RPMI8226 (cell line): ENCODE data around the gene TCF7.
A peak's percentile ranks its signal among the peaks of the same experiment; 100 is the strongest.

ENCODE experiments used
- DNase-seq: peaks from one replicate; pipeline ENCODE4 v3.0.0-alpha.2; 2015

The TCF7 gene

DNA sequence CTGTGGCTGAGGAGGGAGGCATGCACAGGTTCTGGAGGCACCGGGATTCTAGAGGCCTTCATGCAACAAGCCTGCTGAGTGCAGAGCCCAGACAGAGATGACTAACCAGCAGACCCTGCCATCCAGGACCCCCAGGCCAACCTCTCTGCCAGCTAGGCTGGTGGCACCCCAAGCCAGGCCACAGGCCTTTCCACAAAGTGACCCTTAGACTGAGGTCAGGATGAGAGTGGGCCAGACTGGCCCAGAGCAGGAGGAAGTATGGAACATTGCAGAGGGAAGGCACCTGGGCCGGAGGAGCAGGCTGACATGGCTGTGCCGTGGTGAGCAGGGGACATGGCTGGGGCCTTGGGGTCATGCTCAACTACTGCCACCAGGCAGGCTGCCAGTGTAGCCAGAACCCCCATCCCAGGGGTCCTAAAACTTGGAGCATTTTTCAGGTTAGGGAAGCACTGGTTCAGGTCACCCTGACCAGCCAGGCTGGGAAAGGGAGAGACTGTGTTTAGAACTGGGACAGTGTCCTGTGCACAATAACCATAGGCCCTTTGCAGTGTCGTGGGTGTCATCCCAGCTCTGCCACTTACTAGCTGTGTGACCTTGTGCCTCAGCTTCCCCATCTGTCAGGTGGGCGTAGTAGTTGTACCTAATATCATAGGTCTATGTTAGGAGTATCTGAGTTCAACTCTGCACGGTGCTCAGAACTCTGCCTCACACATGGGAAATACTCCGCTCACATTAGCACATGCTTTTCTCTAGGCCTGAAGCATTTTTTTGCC is 17.3 kb downstream of the TCF7 start:
- DNase-seq, result no peak

DNA sequence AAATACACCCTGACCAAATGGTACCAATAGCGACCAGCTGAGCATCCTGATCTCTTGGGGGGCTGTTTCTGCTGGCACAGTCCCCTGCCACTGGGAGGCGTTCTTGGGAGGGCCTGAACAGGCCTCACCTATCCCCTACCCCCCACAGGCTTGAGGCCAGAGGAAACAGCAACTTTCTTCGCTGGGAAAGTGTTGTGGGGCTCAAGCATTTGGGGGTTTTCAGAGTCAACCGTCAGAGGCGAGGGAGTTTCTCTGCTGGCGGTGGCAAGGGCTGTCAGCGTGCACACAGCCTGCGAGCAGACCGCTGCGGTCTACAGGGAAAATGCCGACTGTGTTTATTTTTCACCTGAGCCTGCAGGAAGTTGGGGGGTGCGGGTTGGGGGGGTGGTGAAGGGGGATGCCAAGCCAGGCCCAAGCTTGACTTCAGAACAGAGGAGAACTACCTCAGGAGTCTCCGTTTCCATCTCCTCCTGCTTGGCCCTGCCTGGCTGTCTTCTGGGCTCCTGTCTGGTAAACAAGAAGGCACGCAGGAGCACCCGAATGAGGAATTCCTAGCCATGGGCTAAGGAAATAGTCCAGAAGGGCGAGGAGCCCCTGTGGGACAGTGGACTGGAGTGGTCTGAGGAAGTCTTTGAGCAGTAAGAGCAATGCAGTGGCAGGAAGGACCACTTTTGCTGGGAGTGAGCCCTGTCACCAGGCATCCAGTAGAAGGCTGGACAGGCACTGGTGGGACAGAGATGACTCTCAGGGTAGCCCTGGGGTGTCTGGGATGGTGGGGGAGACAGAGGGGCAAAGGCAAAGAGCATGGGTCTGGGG is 18.1 kb downstream of the TCF7 start:
- DNase-seq, result peak; percentile 8

DNA sequence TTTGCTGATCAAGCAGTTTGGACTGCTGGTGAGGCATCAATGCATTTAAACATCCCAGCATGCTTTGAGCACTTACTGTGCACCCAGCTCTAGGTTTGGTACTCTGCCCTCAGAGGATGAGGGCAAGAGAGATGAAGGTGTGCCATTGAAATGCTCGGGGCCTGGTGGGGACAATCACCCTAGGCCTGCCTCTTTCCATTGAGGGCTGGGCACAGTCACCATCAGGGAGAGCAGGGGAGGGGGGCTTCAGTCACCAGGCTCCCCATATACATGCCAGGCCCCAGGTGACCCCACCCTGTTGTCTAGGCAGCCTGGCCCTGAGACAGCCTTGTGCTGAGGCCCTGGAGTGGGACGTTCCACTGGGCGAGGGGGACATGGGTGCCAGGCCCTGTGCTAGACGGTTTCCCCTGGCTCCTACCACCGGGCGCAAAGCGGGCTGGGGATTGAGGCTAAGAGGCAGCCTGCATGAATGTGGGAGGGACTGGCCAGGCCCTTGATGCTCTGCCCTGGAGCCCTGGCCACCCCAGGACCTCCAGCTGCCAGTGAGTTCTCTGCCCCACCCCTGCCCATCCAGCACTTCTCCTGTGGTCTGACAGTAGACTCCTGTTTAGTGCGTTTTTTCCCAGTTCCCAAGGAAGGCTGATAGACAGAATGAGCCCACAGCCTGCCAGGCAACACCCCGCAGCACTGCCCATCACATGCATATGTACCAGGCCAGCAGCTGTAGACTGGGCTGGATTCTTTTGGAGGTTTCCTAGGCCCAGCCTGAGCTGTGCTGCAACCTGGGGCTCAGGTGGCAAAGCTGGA is 18.9 kb downstream of the TCF7 start:
- no peak for DNase-seq

DNA sequence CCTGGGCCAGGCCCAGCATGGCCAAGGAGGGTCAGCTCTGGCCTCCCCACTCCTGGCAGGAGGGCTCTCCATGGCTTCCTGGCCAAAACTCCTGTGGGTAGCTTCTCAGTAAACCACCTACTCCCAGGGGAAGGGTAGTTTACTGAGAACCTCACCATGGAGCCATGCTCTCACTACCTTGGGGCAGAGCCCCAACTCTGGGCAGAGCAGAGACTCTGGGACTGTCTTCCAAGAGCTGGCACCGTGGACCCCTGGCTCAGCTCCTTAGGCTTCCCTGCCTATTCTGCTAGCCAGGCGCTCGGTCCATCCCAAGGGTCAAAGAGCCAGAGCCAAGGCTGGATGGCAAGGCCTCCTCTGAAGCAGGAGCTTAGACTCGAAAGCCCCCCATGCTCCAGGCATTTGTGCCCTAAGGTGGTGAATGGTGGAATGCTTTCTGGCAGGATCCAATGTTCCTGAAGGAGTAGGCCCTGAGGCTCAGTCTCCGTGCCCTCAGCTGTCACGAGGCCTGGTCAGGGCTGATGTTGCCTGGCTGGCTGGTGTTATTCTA is 19.6 kb downstream of the TCF7 start:
- no peak for DNase-seq

DNA sequence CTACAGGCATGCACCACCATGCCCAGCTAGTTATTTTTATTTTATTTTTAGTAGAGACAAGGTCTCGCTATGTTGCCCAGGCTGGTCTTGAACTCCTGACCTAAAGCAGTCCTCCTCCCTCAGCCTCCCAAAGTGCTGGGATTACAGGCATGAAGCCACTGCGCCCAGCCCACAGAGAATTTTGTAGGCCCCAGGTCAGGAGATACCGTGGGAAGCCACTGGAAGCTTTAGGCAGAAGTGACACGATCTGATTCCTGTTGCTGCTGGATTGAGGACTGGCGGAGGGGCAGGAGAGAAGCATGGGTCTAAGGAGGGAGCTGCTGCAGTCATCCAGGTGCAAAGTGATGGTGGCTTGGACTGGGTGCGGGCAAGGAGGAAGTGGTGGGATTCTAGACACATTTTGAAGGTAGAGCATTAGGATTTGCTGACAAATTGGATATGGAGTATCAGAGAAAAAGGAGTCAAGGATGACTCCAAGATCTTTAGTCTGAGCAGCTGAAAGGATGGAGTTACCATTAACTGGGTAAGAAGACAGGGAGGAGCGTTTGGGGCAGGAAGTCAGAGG is 20.7 kb downstream of the TCF7 start:
- no peak for DNase-seq

DNA sequence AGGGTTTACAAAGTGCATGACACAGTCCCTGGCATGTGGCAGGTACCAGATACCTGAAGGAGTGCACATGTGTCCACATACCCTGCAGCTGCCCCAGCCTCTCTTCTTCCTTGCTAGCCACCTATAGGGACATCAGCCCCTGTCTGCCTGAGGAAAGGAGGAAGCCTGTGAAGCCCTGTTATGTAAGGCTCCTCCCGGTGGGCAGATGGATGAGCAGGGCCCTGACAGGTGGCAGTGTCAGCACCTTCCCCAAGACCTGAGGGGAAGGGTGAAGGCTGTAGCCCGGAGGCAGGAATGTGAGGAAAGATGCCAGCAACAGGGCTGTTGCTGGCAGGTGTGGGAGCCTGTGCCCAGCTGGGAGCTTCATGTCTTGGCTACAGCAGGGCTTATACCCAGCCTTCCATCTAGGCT is 21.7 kb downstream of the TCF7 start:
- DNase-seq, result no peak

DNA sequence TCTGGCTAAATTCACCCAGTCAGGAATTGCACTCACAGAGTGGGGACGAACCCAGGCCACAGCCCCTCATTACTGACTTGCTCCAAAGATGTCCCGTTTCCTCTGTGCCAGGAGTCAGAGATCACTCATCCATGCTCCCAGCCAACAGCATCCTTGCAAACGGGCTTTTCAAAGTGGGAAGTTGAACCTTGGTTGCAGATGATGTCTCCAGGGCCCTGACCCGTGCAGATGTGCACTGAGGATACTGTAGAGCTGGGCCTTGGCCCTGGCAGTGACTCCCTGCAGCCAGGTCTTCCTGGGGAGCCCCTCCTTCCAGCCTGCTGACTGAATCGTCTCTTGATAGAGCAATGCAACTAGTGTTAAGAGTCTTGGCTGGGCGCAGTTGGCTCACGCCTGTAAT is 22.3 kb downstream of the TCF7 start:
- no peak for DNase-seq

DNA sequence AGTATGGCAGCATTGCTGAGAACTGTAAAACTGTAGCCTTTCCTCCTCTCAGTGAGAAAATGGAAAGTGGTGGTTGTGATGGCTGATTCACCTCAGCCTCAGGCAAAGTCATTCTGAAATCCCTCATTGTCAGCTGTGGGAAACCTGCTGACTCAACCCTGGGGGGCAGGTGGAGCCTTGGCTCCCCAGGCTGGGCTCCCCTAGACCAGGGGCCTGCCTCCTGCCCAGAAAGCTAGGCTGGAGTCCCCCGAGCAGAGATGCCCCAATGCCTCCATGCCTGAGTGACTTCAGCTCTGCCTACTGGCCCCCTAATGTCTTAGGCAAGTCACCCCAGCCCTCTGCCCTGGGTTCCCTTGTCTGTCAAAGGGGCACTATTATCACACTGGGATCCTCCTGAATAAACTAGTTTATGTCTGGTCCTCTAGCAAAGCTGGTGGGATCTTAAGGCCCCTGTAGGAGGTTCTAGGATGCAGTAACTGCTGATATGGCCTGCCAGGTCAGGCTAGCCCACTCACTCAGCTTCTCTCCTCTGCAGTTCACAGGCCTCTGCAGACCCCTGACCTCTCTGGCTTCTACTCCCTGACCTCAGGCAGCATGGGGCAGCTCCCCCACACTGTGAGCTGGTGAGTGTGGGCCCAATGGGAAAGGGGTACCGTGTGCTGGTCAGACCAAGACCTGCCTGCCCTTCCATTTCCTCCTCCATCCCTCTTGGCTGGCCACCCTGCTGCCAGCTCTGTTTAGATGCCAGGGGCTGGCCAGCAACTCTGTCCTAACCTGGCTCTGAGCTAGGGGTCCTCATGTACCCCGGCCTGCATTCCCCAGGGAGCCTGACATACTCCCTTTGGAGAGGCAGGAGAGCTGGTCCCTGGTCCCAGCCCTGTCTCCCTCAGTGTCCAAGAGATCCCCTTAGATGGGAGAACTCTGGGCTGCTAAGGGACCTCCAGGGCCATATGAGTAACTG is 24.2 kb downstream of the TCF7 start:
- DNase-seq, result no peak

DNA sequence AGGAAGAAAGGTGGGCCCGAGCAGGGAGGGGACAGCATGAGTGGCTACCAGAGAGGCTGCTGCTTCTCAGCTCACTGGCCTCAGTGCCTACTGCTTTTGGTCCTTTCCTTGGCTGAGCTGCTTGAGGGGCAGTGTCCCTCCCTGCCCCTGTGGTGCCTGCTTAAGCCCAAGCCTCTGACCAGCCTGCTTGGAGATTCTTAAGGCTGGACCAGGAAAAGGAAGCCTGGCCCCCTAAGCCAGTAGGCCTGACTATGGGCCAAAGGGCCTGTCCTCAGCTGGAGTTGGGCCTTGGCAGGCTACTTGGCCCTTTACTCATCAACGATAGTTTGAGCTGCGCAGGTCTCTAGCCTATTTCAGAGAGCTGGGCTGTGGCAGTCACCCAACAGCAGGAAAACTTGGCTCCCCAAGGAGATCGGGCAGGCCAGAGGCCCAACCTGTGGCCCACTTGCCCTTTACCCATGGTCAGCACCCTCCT is 24.9 kb downstream of the TCF7 start:
- DNase-seq, result no peak

DNA sequence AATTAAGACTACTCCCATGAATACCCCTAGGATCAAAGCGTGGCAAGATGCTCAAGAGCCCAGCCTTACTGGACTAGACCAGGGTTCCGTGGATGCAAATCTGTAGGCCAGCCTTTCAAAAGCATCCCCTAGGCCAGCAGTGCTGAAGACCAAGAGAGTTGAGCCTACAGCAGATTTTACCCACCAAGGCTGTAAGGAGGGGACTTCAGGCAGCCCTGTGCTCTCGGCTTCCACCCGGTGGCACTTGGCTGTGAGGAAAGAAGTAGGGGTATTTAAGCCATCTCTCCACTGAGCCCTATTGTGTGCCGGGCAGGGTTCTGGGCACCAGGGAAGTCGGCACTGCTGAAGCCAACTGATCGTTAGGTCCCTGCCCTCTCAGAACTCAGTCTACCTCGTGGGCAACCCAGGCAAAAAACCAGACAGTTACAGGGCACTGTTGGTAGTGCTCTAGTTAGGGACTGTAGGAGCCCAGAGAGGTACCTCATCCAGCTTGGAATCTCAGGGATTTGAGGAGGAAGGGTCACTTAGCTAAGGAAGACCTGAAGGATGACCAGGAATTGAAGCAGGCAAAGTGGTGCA is 25.5 kb downstream of the TCF7 start:
- no peak for DNase-seq

DNA sequence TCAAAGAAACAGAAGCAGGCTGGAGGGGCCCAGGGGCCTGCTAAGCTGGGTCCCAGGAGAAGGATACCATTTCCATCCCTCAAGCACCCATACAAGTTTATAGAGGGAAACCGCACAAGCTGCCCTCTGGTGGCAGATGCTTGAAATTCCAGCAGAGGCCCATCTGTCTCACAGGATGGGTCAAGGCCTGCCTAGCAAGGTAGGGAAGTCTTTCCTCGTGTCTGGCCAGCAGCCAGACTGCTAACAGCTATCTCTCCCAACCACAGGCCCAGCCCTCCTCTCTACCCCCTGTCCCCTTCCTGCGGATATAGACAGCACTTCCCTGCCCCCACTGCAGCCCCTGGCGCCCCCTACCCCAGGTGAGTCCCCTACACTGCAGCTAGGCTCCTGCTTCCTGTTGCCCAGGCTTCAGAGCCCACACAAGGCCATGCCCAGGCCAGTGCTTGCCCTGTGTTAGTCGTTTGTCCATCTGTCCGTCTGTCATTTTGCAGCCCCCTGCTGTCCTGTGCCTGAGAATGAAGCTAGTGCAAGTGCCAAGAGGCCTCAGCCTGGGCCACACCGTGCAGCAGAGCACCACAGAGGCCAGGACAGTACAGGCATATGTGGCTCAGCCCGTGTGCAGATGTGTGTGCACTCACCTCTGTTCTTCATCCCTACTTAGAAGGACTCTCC is 26.2 kb downstream of the TCF7 start:
- DNase-seq, result peak; percentile 89

DNA sequence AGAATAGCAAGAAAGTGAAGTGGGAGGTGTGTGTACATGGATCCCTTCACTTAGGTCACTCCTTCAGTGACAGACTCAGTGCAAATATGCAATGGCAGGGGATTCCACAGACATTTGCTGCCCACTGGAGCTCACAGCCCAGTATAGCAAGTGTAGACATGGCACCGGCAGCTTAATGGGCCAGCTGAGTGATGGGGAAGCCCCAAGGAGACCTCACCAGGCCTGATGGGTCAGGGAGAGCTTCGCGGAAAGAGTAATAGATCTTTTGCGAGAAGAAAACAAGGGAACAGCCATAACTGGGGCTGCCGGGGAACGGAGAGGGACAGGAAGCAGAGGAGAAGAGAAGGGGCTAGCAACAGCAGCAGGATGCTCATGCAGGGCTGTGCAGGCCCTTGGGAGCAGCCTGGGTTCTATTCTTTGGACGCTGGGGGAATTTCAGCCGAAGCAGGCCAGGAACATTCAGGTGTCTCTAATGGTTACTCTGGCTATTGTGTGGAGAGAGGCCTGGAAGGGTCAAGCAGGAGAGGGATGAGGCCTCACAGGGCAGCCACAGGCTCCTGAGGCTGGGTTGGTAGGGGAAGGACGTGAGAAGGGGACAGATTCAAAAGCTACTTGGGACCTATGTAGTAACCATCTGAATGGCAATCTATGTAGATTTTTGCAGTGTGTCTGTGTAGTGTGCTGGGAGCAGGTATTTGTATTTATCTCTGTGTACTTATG is 27.0 kb downstream of the TCF7 start:
- no peak for DNase-seq

DNA sequence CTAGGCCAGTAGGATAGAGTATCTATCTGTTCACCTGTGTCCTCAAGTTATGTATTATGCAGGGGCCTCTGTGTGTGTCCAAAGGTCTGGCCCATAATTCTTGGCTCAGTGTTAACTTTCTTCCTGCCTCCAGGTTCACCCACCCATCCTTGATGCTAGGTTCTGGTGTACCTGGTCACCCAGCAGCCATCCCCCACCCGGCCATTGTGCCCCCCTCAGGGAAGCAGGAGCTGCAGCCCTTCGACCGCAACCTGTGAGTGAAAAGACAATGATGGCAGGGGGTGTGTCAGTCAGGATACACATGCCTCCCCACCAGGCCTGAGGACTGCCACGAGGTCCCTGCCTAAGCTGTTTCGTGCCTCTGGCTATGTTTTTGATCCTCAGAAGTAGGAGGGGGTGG is 27.6 kb downstream of the TCF7 start:
- no peak for DNase-seq

DNA sequence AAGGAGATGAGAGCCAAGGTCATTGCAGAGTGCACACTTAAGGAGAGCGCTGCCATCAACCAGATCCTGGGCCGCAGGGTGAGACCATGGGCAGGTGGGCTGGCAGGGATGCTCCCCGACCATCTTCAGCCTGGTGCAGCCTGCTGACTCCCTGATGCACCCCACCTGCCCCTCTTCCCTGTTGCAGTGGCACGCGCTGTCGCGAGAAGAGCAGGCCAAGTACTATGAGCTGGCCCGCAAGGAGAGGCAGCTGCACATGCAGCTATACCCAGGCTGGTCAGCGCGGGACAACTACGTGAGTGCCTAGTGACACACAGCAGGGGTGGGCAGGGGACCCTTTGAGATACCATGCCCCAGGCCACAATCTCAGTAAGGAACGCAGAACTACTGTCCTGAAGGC is 28.3 kb downstream of the TCF7 start:
- DNase-seq, result no peak

DNA sequence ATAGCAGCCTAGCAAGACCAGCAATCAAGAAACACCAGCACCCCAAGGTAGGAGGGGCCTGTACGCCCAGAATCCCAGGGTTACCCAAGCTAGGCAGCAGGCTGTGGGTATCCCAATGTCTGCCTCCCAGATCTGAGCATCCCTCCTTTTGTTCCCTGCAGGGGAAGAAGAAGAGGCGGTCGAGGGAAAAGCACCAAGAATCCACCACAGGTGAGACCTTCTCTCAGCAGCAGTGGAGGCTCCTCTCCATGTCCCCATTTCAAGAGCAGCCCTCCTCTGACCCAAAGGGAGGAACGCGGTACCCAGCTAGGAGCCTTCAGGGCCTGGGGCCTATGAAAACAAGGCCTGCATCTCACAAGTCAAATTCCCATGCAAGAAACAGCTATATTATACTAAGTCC is 28.9 kb downstream of the TCF7 start:
- DNase-seq, result no peak

DNA sequence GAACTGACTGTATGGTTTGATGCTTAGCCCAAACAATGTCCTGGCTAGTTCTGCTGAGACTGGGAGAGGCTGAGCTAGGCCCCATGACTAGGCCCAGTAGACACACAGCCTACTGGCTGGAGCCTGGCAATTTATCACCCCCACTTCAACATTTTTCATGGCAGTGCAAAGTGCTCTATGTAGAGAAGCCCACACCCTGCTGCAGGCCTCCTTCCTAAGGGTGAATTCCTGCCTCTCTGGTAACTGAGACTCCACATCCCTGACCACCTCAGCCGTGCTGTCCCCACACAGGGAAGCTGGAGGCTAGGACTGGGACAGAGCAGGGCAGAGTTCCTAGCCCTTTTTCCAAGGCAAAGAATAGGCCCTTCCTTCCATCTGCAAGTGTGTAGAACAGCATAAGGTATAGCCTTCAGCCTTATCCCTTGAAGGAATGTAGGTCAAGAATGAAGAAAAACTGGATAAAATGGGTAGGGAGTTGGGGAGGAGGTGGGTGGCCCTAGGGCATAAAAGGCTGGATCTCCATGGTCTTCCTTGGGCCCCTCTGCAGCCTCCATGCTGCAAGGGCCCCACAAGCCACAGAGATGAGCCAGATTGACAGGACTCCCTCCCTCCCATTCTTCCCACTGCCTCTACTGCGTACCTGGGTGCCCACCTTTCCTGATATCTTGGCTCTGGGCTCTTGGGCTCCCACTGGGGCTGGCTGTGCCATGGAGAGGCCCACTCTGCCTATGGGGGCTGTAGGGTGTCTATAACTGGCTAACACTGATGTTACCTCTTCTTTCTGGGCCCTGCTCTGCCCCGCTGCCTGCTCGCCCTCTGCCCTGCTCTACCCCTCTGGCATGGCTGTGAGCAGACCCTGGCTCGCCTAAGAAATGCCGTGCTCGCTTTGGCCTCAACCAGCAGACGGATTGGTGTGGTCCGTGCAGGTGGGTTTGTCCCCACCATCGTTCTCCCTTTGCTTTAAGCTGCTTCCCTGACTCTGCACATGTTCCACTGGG is 29.8 kb downstream of the TCF7 start:
- DNase-seq, result no peak

DNA sequence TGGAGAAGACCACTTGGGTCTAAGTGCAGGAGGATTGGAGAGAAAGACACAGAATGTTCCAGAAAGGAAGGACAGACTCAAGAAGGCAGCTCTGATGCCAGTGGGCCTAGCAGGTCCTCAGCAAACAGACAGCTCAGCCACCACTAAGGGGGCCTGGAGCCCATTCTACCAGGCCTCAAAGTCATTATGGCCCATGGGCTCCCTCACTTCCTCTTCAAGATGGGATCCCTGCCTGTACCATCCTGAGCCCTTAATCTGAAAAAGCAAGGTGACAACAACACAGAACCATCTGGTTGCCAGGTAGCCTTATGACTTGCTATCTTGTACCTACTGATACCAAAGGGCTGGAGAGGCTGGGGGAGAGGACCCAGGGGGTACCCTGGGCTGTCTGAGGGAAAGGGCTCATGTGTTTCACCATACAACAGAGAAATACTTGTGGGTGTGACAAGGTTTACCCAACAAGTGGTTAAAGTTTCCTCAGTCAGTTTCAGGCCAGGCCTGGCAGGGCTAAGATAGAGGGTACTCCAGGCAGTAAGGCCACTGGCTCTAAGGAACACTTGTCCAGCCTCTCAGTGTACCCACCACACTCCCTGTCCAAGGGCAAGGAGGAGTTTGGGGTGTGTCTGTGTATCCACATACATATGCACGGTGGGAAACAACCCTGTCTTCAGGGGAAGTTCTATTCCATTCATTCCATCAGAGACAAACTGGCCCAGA is 30.7 kb downstream of the TCF7 start:
- no peak for DNase-seq
